ENCODE data around the gene UBE2QL1.

UBE2QL1 gene

DNA sequence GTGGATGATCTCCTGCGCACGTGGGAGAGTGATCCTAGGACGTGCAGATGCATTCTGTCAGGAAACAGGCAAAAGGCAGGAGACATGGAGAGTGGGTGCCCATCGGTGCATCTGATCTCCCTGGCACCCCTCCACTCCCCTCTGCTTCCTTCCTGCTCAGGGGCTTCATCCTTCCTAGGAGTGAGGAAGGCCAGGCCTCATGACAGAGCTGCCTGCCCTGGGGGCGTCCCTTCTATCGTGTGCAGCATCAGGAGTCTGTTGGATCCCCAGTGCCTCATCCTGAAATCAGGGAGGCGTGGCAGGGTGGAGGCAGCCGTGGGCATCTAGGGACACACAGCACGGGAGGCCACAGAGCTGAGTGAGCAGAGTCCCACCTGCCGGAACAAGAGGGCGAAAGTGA lies 30.1 kb downstream of the UBE2QL1 start:
- no peak for DNase-seq (ENCODE audit: low read depth)

DNA sequence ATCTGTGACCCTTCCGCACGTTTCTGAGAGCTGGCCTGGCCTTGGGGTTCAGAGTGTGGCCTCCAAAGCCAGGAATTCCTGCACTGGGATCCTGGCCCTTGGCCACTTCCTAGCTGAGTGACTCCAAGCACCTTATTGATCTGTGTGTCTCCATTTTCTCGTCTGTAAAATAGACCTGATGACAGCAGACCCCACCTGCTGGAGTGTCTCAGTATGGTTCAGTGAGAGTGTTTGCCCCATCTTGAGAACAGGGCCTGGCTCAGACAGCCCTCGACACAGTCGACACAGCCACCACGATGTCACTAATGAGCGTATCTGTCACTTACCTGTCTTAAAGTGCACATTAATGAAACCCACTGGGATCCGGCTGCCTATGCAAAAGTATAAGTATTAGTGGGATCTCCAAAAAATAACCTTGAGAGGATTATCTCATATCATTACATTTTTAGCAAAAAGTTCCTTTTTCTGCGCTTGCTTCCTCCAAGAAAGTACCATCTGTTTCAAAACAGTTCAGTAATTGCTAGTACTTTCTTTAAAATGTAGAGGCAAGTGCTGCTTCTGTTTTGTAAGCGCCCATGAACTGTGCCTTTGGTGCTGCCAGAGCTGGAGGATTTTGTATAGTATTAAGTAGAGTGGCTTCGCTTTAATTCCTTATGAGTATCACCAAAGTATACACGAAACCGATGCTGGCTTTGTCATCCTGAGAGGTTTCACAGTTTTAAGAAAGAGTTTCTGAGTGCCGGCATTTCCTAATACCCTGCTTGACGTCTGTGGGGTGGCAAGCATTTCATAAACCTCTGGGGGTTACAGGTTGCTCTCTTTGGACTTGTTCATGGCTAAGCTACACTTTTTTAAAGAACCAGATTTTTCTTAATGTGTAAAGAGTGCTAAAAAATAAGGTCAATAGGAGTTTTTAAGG lies 31.7 kb downstream of the UBE2QL1 start:
- DNase-seq (ENCODE audit: low read depth) = no peak

DNA sequence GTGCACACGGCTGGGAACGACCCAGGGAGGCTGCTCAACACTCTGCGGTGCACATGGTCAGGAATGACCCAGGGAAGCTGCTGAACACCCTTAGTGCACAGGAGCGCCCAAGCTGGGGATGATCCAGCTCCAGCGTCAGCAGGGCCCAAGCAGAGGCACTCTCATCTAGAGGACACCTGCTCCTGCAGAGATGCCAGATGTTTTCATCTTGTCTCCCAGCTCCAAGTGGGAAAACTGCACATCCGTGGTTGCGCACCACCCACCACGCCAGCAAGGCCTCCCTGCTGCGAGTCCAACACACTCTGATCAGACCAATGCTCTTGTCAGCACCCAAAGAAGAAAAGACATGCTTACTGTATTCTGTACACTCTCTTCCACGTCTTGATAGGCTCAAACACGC lies 34.1 kb downstream of the UBE2QL1 start:
- DNase-seq (ENCODE audit: low read depth) = no peak

DNA sequence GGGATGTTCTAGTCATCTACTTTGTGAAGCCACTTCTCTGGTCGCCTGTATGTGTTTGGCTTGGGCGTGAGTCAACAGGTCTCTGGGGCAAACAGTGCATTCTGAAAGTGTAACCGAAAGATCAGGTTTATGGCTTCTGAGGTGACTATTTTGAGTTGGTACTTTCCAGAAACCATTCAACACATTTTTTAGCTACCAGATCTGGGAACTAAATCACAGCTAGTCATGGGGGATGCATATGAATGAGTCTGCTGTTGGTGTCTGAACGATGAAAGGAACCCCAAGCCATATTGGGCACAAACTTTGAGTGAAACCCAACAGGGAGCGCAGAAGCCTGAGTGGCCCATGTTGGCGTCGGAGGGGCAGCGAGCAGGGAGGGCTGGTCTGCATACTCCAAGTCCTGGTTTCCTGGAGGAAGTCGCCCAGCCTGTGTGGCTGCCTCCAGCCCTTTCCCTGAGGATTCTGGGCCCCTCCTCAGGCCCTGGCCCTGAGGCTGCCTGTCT lies 35.3 kb downstream of the UBE2QL1 start:
- no peak for DNase-seq (ENCODE audit: low read depth)

DNA sequence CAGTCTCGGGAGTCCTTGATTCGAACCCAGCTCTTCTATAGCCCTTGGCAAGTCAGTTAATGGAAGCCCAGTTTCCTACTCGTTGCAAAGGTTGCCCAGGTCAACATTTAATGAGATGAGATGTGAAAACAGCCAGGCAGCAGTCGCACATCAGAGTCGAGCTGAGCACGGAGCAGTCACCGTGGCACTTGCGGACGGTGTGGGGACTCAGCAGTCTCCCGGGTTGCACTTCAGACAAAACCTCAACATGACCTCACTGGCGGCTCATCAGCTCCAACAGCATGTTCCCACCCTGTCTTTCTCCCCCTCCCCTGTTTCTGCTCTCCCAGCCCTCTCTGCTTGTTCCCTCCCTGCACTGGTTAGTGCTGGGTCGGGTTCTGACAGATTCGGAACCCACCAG lies 35.8 kb downstream of the UBE2QL1 start:
- DNase-seq (ENCODE audit: low read depth) = no peak

DNA sequence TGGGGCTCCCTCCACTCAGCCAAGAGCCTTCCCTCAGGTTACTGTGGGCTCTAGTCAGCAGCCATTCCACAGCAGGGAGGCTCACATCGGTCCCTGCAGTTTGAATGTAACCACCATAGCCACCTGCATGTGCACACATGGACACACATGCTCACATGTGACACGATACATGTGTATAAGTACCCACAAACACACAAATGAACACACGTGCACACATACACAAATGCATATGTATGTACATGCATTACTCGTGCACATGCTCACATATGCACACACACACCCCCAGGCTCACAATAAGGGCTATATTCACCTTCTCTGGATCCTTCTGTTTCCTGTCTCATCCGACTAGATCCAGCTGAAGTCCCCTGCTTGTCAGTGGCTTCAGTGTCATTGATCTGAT lies 36.2 kb downstream of the UBE2QL1 start:
- DNase-seq (ENCODE audit: low read depth) = no peak

DNA sequence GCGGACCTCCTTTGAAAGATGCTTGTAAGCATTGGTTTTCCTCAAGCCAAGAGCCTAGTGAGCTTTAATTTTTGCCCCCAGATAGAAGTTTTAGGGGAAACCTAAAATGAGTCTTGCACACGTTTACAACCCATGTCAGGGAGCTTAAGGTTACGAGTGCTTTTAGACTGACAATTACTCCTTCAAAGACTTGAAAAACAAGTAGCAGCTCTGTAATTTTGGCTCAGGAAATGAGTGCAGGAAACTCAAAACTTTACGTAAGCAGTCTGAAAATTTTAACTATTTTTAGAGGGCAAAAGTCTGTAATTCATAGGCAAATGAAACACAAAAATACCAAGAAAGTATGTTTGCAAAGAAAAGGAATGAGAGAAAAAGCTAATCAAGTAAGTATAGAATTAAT lies 36.8 kb downstream of the UBE2QL1 start:
- DNase-seq (ENCODE audit: low read depth) = no peak

DNA sequence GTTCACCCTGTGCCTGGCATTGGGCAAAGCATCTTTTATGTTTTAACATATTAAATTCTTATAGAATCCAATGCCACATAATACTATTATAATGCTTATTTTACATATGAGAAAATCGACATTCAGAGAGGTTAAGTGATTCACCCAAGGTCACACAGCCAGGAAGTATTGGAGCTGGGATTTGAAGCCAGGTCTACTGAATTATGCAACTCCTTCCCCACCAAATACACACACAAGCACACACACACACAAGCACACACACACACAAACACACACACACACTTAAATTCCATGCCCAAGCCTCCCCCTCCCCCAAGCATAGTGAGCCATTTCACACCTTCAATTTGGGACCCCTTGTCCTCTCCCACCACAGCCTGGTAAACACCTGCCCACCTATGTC lies 37.4 kb downstream of the UBE2QL1 start:
- DNase-seq (ENCODE audit: low read depth) = no peak

DNA sequence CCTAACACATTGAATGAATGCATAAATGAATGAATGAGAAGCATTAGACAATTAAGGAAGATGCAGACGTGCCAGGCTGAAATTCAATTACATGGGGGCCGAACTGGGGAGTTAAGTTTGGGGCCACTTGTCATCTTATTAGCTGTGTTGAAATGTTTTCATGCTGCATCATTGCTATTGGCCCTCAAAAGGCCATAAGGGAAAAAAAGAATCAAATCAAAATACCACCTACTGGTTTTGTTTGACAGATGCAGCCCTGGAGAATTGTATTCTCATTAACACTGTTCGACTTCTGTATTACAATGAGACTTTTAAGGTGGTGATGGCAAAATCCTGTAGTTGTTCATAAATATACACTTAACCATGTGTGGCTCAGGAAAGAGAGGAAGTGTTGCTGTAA lies 38.4 kb downstream of the UBE2QL1 start:
- DNase-seq (ENCODE audit: low read depth) = no peak

DNA sequence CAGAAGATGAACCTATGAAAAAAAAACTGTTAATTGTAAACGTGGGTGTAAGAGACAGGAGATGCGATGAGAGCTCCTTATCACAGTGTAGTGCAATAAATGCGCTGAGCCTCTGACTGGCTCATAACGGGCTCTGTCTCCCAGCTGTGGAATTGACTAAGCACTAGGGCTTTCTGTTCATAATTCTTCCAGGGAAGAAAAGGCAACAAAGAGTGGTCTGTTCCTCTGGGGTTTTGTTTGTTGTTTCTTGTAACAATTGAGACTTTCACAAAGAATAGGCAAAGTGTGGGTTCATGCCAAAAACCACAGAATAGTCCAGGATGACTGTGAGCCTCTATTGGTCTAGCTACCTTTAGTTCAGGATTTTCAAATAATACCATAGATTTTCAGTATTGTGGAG lies 39.4 kb downstream of the UBE2QL1 start:
- no peak for DNase-seq (ENCODE audit: low read depth)

DNA sequence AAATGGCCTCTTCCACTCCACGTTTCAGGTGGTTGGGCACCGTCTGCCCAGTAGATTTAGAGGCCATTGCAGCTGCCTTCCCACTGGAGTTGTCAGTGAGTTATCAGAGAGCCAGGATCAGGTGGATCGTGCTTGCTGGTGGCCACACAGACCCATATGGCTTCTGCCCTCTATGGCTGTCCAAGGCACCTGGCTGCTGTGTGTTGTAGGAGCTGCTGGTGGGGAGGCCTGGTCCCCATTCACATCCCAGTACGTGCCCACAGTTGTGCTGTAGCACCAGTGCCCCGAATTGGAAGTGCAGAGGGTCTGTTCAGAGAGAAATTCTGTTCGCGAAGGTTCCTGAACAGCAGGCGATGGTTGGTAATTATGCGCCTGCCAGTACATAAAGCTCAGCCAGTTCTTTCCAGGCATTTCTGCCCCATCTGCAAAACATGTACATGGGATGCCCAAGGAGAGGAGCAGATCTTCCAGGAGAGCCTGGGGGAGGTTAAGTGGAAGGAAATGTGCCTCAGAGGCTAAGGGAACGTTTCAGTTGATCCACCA lies 41.1 kb downstream of the UBE2QL1 start:
- no peak for DNase-seq (ENCODE audit: low read depth)

DNA sequence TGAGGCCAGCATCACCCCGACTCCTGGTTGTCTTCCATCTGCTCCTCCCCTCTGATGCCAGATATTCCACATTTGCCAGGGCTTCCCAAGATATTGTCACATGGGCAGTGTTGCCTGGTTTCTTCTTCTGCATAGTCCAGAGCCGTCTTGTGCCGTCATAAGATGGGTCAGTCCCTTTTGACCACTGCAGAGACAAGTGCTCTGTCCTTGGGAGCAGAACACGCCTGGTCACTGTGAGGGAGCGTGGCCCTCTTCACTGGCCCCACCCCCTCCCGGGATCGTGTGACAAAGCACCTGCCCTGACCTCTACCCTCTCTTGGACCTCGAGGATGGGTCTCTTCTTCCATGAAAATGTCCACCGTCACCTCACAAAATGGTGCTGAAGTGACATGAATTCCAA lies 41.6 kb downstream of the UBE2QL1 start:
- no peak for DNase-seq (ENCODE audit: low read depth)

DNA sequence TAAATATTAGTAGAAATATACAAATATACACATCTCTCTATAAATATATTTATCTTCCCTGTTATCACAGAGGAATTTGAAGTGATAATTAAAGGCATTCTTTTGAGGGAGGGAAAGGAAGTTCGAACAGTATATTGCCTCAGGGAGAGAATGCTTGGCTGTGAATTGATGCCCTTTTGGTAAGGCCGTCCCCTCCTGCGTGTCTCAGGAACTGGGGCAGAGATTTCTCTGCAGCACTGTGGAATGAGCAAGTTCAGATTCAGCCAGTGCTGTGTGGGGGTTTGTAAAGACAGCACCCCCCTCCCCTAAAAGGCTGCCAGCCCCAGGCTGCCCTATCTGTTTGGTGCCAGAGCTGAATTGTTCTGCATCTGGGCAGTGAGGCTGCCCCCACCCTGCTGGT lies 42.0 kb downstream of the UBE2QL1 start:
- DNase-seq (ENCODE audit: low read depth) = no peak

DNA sequence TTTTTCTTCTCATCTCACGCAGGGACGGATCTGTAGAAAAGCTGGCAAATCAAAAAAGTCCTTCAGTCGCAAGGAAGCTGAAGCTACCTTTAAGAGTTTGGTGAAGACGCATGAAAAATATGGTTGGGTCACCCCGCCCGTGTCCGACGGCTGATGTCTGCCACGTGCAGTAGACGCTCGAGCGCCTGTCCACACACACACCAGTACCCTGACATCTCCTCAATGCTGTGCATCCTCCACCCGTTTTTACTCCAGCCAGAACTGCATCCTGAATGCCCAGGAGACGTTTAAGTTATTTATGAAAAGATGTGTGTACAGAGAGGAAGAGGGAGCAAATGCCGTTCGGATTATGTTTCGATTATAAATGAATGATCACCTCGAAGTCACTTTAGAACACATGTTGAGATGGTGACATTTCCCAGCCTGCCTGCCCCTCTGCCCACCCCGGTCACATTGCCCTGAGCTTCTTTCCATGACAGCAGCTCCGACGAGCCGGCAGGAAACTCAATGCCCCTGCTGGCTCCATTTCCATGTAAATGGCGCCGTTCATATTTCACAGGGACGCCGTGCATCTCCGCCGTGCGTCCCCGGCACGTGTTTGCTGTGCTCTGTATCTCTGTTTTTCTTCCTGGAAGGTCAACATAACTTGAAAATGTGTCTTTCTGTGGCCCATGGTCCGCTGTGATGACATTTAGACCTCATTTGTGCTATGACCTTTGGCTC lies 42.7 kb downstream of the UBE2QL1 start:
- DNase-seq (ENCODE audit: low read depth) = no peak

DNA sequence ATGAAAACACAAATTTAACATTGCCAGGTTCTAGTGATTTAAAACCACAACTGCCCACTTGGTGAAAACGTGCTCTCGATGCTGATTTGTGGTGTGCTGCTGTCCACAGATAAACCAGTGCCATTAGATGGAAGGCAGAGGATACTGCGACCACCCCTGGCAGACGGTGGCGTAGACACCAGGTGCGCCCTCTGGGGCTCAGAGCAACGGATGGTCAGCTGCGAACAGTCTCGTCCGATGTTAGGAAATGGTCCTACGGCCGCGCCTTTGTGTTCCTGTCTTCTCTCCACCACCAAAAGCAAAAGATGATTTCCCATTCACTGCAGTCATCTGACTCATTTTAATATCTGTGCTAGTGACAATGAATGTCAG lies 43.2 kb downstream of the UBE2QL1 start:
- no peak for DNase-seq (ENCODE audit: low read depth)

DNA sequence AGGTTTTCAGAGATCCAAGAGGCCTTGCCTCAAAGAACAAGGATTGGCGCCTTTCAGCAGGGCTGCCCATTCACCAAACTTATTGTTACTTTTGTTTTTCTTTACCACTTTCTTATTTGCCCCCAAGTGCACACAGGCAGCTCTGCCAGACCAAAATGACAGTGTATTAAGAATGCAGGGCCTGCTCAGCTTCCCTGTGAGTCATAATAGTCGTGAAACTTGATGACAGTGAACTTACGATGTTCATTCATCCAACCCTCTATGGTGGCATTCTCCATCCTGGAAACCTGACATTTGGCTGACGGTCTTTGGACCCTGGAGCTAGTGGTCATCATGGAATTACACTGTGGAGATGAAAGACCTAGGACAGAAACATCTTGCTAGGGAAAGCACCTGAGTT lies 44.3 kb downstream of the UBE2QL1 start:
- DNase-seq (ENCODE audit: low read depth) = no peak

DNA sequence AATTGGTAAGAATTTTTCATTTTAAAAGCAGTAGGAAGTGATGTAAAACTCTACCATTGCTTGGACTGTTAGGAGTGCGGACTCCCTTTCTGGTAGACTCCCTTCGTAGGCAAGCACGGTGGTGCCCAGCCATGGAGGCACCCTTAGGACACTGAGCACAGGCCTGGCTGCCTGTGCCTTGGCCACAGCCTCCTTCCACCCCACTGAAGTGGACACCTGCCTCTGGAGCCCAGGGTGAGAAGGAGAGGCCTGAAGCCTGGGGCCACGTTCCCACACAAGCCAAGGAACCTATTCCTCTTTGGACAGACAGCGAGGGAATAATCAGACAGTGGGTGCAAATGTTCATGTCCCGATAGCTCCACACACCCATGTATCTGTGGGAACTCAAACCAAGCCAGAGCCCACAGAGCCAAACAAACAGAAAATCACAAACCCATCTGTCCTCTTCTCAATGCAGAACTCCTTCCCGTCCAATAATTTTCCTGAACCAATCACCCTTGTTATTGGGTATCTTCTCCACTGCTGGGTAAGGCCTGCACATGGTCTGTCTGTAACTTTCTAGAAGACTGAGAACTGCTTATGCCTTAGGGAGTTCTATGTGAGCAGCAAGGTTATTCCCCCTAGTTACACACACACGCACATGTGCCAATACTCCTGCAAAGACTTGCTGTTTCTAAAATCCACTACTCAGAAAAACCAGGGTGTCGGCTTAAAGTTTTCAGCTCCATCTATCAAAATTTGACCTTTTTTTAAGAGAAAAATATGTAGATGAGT lies 45.2 kb downstream of the UBE2QL1 start:
- no peak for DNase-seq (ENCODE audit: low read depth)

DNA sequence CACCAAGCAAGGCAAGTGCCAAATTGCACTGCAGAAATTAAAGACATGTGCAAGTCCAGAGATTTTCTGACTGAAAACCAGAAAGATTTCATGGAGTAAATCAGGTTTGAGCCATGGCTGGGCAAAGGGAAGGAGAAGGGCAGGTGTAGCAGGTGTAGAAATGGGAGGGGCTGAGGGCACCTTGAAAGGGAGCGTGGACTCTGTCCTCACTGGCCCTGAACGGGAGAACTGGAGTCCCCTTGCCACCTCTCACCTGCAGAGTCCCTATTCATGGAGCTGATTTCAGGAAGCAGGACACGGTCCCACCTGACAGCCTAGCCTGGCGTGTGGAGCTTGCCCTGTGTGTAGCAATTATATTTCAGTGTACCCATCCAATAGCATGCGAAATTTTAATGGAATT lies 46.3 kb downstream of the UBE2QL1 start:
- no peak for DNase-seq (ENCODE audit: low read depth)

DNA sequence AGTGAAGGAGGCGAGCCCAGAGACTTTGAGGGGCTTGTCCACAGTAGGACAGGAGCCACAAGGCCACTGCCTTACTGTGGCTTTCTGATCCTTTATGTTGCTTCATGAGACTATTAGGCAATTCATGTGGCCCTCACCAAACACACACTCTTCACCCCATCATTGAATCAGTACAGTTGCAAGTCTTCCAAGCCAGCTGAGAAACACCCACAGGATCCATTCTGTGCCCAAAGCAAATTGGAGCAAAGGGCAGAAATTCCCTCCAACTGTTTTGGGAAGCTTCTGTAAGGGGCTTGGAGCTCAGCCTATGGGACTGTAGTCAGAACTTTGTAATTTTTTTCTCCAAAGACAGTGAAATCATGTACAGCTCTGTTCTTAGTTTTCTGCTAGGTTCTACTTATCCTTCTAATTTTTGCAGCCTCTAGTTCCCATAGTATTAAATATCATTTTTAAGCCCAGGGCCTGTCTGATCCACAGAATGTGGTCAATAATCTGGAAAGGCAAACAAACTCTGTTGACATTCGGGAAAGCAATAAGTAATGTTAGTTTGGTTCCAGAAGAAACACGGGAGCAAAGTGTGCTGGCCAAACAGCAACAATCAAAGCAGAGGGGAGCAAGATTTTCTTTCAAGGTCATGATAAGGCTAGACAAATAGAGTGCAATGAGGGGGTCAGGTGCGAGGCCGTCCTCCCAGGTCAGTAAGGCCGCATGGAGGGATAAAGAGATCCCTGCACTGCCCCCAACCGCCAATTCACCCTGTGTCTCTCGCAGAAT lies 47.0 kb downstream of the UBE2QL1 start:
- no peak for DNase-seq (ENCODE audit: low read depth)

DNA sequence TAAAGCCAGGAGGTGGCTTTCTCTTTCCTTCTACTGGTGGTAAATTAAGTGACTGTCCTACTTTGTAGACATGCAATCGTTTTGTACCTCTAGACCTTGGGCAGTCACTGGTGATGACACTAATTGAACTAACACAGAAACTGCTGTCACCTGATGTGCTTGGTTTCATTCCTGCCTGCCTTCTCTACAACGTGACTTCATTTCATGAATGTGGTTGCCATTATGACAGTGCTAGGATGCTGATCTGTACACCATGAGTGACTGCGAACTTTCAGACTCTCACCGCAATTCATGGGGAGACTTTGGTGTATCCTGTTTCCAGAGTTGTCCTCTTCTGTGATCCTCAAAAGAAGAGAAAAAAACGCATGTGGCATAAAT lies 47.5 kb downstream of the UBE2QL1 start:
- no peak for DNase-seq (ENCODE audit: low read depth)

DNA sequence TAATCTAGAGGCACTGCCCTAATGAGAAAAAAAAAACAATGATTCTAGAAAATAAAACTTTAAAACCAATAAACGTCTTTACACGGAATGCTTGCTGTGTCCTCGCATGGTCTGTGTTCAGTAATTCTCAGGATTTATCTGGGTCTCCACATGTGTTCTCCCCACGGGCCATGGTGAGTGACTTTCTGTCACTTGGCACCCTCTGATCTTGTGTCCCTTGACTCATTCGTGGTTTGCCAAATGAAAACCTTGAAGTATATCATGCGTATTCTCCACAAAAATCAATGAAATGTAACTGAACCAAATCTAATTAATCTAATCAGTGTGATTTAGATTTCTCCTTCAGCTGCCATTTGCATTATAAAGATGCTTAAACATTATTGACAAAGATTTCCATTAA lies 48.0 kb downstream of the UBE2QL1 start:
- no peak for DNase-seq (ENCODE audit: low read depth)

DNA sequence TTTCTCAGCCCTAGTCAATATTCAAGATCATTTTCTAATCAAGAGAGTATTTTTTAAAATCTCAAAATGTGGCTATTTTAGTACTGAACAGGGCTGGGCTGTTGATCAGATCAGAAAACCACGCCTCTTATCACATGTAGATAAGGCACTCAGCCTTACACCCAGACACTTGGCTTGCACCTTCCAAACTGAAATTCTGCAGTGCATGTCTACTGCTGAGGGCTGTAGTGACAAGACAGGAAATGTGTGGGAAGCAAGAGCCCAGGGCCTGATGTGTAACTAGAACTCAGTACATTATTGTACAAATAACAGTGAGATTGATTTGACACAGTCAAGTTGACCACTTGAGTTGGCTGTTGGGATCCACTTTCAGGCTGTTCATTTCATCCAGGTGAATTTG lies 48.6 kb downstream of the UBE2QL1 start:
- DNase-seq (ENCODE audit: low read depth) = no peak

Data from stimulated activated CD8-positive, alpha-beta memory T cell treated with anti-CD3 and anti-CD28 coated beads, Interleukin-4, amount 100 ng/mL, for 24 hours (primary cell).